GM21447 (cell line): ENCODE data around the gene AMZ2.
"Not testable (repeated sequence)": the region's sequence is repeated elsewhere in the genome, so short reads cannot be mapped to it uniquely, and the experiment has no call there.

Source experiments
- ATAC-seq: cut with Tn5 transposase; IDR thresholded peaks from one replicate; pipeline ENCODE4 v1.9.1; 2021; ENCODE audit not compliant: unreplicated experiment

AMZ2 gene

GRCh38 chr17:68220186-68220585 is 27.7 kb upstream of the AMZ2 start:
- not testable (repeated sequence) for ATAC-seq

- not testable (repeated sequence) for ATAC-seq
Measured at GRCh38 chr17:68220786-68221185, 27.1 kb upstream of the AMZ2 start.

- ATAC-seq, result no peak
Measured at GRCh38 chr17:68221786-68222185, 26.1 kb upstream of the AMZ2 start.

- no peak for ATAC-seq
Measured at GRCh38 chr17:68222606-68223005, 25.2 kb upstream of the AMZ2 start.

- peak; percentile 69 for ATAC-seq
Measured at GRCh38 chr17:68225055-68225454, 22.8 kb upstream of the AMZ2 start.

- ATAC-seq, result not testable (repeated sequence)
Measured at GRCh38 chr17:68228039-68228680, 19.7 kb upstream of the AMZ2 start.

- ATAC-seq, result no peak
Measured at GRCh38 chr17:68228817-68229570, 18.8 kb upstream of the AMZ2 start.

GRCh38 chr17:68229619-68230018 is 18.2 kb upstream of the AMZ2 start:
- no peak for ATAC-seq

GRCh38 chr17:68231131-68231530 is 16.7 kb upstream of the AMZ2 start:
- ATAC-seq, result not testable (repeated sequence)

- no peak for ATAC-seq
Measured at GRCh38 chr17:68231541-68231940, 16.3 kb upstream of the AMZ2 start.

GRCh38 chr17:68232741-68233140 is 15.1 kb upstream of the AMZ2 start:
- ATAC-seq, result not testable (repeated sequence)

GRCh38 chr17:68234726-68235335 is 13.0 kb upstream of the AMZ2 start:
- peak; percentile 35 for ATAC-seq

GRCh38 chr17:68235336-68235791 is 12.5 kb upstream of the AMZ2 start:
- not testable (repeated sequence) for ATAC-seq

GRCh38 chr17:68237369-68238163 is 10.3 kb upstream of the AMZ2 start:
- ATAC-seq, result peak; percentile 71

GRCh38 chr17:68238164-68238870 is 9.5 kb upstream of the AMZ2 start:
- ATAC-seq, result peak; percentile 4

GRCh38 chr17:68238871-68239253 is 9.0 kb upstream of the AMZ2 start:
- ATAC-seq, result no peak

GRCh38 chr17:68239632-68240366 is 8.0 kb upstream of the AMZ2 start:
- ATAC-seq, result no peak

- no peak for ATAC-seq
Measured at GRCh38 chr17:68246271-68247028, 1.4 kb upstream of the AMZ2 start.

GRCh38 chr17:68248199-68248825 is 469 bp downstream of the AMZ2 start:
- peak; percentile 29 for ATAC-seq
